Right lobe of liver (tissue), 4 donors: ENCODE results near the gene CBLC.
"Not testable (repeated sequence)": the region's sequence is repeated elsewhere in the genome, so short reads cannot be mapped to it uniquely, and the experiment has no call there.

Source experiments
- CTCF ChIP-seq, 4 donors: fragments of 200-600 bp in 3 of 4; fragments of 450-650 bp in 1 of 4; IDR thresholded peaks; one replicate each; pipeline versions ENCODE4 v1.5.1 to v1.8.0; 2016 to 2022; ENCODE audit warnings: antibody characterized with exemption in 4 of 4, mild to moderate bottlenecking in 2 of 4
- POLR2A ChIP-seq: fragments of 450-650 bp; IDR thresholded peaks from one replicate; pipeline ENCODE4 v1.6.1; 2017; ENCODE audit warnings: antibody characterized with exemption, mild to moderate bottlenecking
- donor health status: DM: no; HTN: no; CAD: no.
- donor health status: DM: no; HTN: no; CAD: no.
- donor health status: DM: no; HTN: yes; CAD: no.

- TF ChIP-seq POLR2A; CTCF (IDR thresholded peaks at IDR 0.05): not testable (repeated sequence)
These were observed 55.2 kb downstream of the CBLC start for GRCh38 chr19:44832875-44833274.
